HTERT RPE-1 (cell line): ENCODE results near the gene PRKN.
"Not testable (repeated sequence)": the region's sequence is repeated elsewhere in the genome, so short reads cannot be mapped to it uniquely, and the experiment has no call there.

Experiments
- in situ Hi-C: fragments of 300-500 bp; cut with MboI; formaldehyde crosslinking; loops from 4 replicates; pipeline ENCODE4 v1.14.3; 2020; ENCODE audit warnings: low sequenced_read_pairs

The PRKN gene

GRCh38 chr6:161886545-161886944, 841.0 kb downstream of the PRKN start:
- in situ Hi-C loops = not testable (repeated sequence)

- in situ Hi-C loops = no loop called here
Measured at GRCh38 chr6:161884782-161885181, 842.8 kb downstream of the PRKN start.

GRCh38 chr6:161882196-161882765, 845.3 kb downstream of the PRKN start:
- in situ Hi-C loops = no loop called here

GRCh38 chr6:161880056-161880455, 847.5 kb downstream of the PRKN start:
- in situ Hi-C loops = no loop called here

GRCh38 chr6:161876231-161876630, 851.3 kb downstream of the PRKN start:
- in situ Hi-C loops = no loop called here

GRCh38 chr6:161870236-161870901, 857.2 kb downstream of the PRKN start:
- in situ Hi-C loops = no loop called here

- in situ Hi-C loops = no loop called here
Measured at GRCh38 chr6:161869491-161869890, 858.1 kb downstream of the PRKN start.

GRCh38 chr6:161866570-161866969, 861.0 kb downstream of the PRKN start:
- in situ Hi-C loops = no loop called here

- in situ Hi-C loops = not testable (repeated sequence)
Measured at GRCh38 chr6:161861061-161861460, 866.5 kb downstream of the PRKN start.

GRCh38 chr6:161853657-161854056, 873.9 kb downstream of the PRKN start:
- in situ Hi-C loops = no loop called here

- in situ Hi-C loops = not testable (repeated sequence)
Measured at GRCh38 chr6:161851486-161851885, 876.1 kb downstream of the PRKN start.

GRCh38 chr6:161850562-161850961, 877.0 kb downstream of the PRKN start:
- in situ Hi-C loops = no loop called here

GRCh38 chr6:161847628-161848027, 879.9 kb downstream of the PRKN start:
- in situ Hi-C loops = no loop called here

GRCh38 chr6:161844804-161845203, 882.8 kb downstream of the PRKN start:
- in situ Hi-C loops = no loop called here

- in situ Hi-C loops = no loop called here
Measured at GRCh38 chr6:161843066-161843465, 884.5 kb downstream of the PRKN start.

GRCh38 chr6:161840380-161840779, 887.2 kb downstream of the PRKN start:
- in situ Hi-C loops = no loop called here

GRCh38 chr6:161838306-161839035, 889.1 kb downstream of the PRKN start:
- in situ Hi-C loops = no loop called here

GRCh38 chr6:161837854-161838253, 889.7 kb downstream of the PRKN start:
- in situ Hi-C loops = no loop called here

- in situ Hi-C loops = no loop called here
Measured at GRCh38 chr6:161837449-161837735, 890.2 kb downstream of the PRKN start.

- in situ Hi-C loops = no loop called here
Measured at GRCh38 chr6:161836643-161837448, 890.7 kb downstream of the PRKN start.

- in situ Hi-C loops = no loop called here
Measured at GRCh38 chr6:161835500-161836215, 891.9 kb downstream of the PRKN start.
